Liver (tissue), 9 donors: ENCODE results near the gene TNS4. TPM values are rescaled to one million over a fixed set of nuclear protein-coding genes. Genes with fewer than 3 reads are reported as not detected.

Source experiments
- DNase-seq: peaks from one replicate; pipeline ENCODE4 v3.0.0-alpha.2; 2017; ENCODE audit warnings: low spot score
- H3K27ac ChIP-seq, 2 donors: one replicate each; pipeline ENCODE4 v1.7.0; 2013; ENCODE audit warnings: inconsistent platforms in 2 of 2, low read length in 2 of 2, control low read depth in 1 of 2, low read depth in 1 of 2, mild to moderate bottlenecking in 1 of 2
- H3K27me3 ChIP-seq, 4 donors: one replicate each; pipeline versions ENCODE4 v1.6.1 to v1.7.0; 2013; ENCODE audit warnings: low read length in 3 of 4, inconsistent platforms in 1 of 4, mild to moderate bottlenecking in 1 of 4, moderate library complexity in 1 of 4; ENCODE audit not compliant: control insufficient read depth in 4 of 4, insufficient read depth in 4 of 4
- H3K36me3 ChIP-seq, 4 donors: one replicate each; pipeline versions ENCODE4 v1.6.1 to v1.7.0; 2013; ENCODE audit warnings: low read length in 3 of 4, mild to moderate bottlenecking in 3 of 4, low read depth in 1 of 4, moderate library complexity in 1 of 4; ENCODE audit not compliant: control insufficient read depth in 4 of 4, insufficient read depth in 3 of 4
- H3K4me1 ChIP-seq, 4 donors: one replicate each; pipeline versions ENCODE4 v1.6.1 to v1.7.0; 2013; ENCODE audit warnings: low read length in 3 of 4, mild to moderate bottlenecking in 3 of 4, moderate library complexity in 1 of 4; ENCODE audit not compliant: control insufficient read depth in 4 of 4, insufficient read depth in 4 of 4
- H3K4me3 ChIP-seq, 3 donors: one replicate each; pipeline versions ENCODE4 v1.6.1 to v1.7.0; 2013; ENCODE audit warnings: low read length in 3 of 3, control low read depth in 1 of 3, low read depth in 1 of 3, mild to moderate bottlenecking in 1 of 3
- H3K9ac ChIP-seq, 2 donors: one replicate each; pipeline ENCODE4 v1.7.0; 2013; ENCODE audit warnings: low read length in 2 of 2, mild to moderate bottlenecking in 2 of 2, moderate library complexity in 2 of 2, control low read depth in 1 of 2, low read depth in 1 of 2
- H3K9me3 ChIP-seq, 4 donors: one replicate each; pipeline versions ENCODE4 v1.6.1 to v1.7.0; 2013; ENCODE audit warnings: low read length in 3 of 4; ENCODE audit not compliant: control insufficient read depth in 4 of 4
- EGR1 ChIP-seq, 2 donors: IDR thresholded peaks; 2 replicates each; pipeline ENCODE4 v1.6.1; 2016 to 2018; ENCODE audit warnings: antibody characterized with exemption in 2 of 2, low read depth in 2 of 2
- FOXA1 ChIP-seq: IDR thresholded peaks from 2 replicates; pipeline ENCODE4 v1.6.1; 2016; ENCODE audit warnings: antibody characterized with exemption
- FOXA2 ChIP-seq: IDR thresholded peaks from 2 replicates; pipeline ENCODE4 v1.6.1; 2016; ENCODE audit warnings: antibody characterized with exemption
- GABPA ChIP-seq, 2 donors: IDR thresholded peaks in 1 of 2; conservative IDR thresholded peaks in 1 of 2; 2 replicates each; pipeline ENCODE4 v1.6.1; 2016; ENCODE audit warnings: antibody characterized with exemption in 2 of 2, mild to moderate bottlenecking in 1 of 2, moderate library complexity in 1 of 2
- HNF4A ChIP-seq, 2 donors: conservative IDR thresholded peaks; 2 replicates each; pipeline ENCODE4 v1.6.1; 2016; ENCODE audit warnings: antibody characterized with exemption in 2 of 2, mild to moderate bottlenecking in 2 of 2
- HNF4G ChIP-seq: IDR thresholded peaks from 2 replicates; pipeline ENCODE4 v1.6.1; 2016; ENCODE audit warnings: antibody characterized with exemption
- JUND ChIP-seq, 2 donors: IDR thresholded peaks; 2 replicates each; pipeline ENCODE4 v1.6.1; 2016; ENCODE audit warnings: antibody characterized with exemption in 2 of 2
- MAX ChIP-seq: IDR thresholded peaks from 2 replicates; pipeline ENCODE4 v1.6.1; 2016; ENCODE audit warnings: antibody characterized with exemption
- NR2F2 ChIP-seq: IDR thresholded peaks from 2 replicates; pipeline ENCODE4 v1.6.1; 2016; ENCODE audit warnings: antibody characterized with exemption
- RAD21 ChIP-seq, 2 donors: IDR thresholded peaks; 2 replicates each; pipeline ENCODE4 v1.6.1; 2016; ENCODE audit warnings: antibody characterized with exemption in 2 of 2, mild to moderate bottlenecking in 2 of 2
- RXRA ChIP-seq, 2 donors: IDR thresholded peaks; 2 replicates each; pipeline ENCODE4 v1.6.1; 2017 to 2018; ENCODE audit warnings: antibody characterized with exemption in 2 of 2, mild to moderate bottlenecking in 1 of 2
- SP1 ChIP-seq: IDR thresholded peaks from 2 replicates; pipeline ENCODE4 v1.6.1; 2018; ENCODE audit warnings: antibody characterized with exemption, mild to moderate bottlenecking
- TAF1 ChIP-seq: conservative IDR thresholded peaks from 2 replicates; pipeline ENCODE4 v1.6.1; 2016; ENCODE audit warnings: antibody characterized with exemption, mild to moderate bottlenecking
- YY1 ChIP-seq: IDR thresholded peaks from 2 replicates; pipeline ENCODE4 v1.6.1; 2016; ENCODE audit warnings: antibody characterized with exemption, mild to moderate bottlenecking
- ZBTB33 ChIP-seq: IDR thresholded peaks from 2 replicates; pipeline ENCODE4 v1.6.1; 2016; ENCODE audit warnings: antibody characterized with exemption
- WGBS: extraction: QIAGEN DNeasy Blood & Tissue Kit; methylation state at CpG from one replicate; pipeline ENCODE4 v1.1.7; 2013; 5-methylcytosine and 5-hydroxymethylcytosine counted together
- polyA plus RNA-seq, 2 donors: library from polyadenylated mRNA; stranded (reverse) in 1 of 2; unstranded in 1 of 2; fragments of 200-250 nt in 1 of 2; fragments of >200 nt in 1 of 2; fragmentation: Nextera tagmentation in 1 of 2; extraction: Ambion mirVana in 1 of 2; gene quantifications; one replicate each; pipeline versions ENCODE4 v1.2.1 to v1.2.3, GENCODE V29; 2013 to 2015
- total RNA-seq, 2 donors: library from RNA; depleted of rRNA; stranded (reverse); fragments of >200 nt; gene quantifications; one replicate each; pipeline ENCODE4 v1.2.3, GENCODE V29; 2014
- TF ChIP-seq, protein P1 (sequence below): fragments of 150-350 bp; IDR thresholded peaks from 2 replicates; pipeline ENCODE4 v1.5.1; 2017; ENCODE audit warnings: improper control_type of control experiment, low read depth, low read length; ENCODE audit not compliant: missing input control
- TF ChIP-seq, protein P2 (sequence below): IDR thresholded peaks from 2 replicates; pipeline ENCODE4 v1.6.1; 2016; ENCODE audit warnings: antibody characterized with exemption, mild to moderate bottlenecking
- TF ChIP-seq, protein P3 (sequence below): IDR thresholded peaks from 2 replicates; pipeline ENCODE4 v1.6.1; 2016; ENCODE audit warnings: antibody characterized with exemption
- donor health status: healthy.
- donor health status: healthy.
- donor health status: healthy.
- donor health status: healthy.
- donor health status: healthy.

The TNS4 gene
- total and polyA plus RNA-seq, 4 donors = 0.08 TPM; not detected in 3

DNA sequence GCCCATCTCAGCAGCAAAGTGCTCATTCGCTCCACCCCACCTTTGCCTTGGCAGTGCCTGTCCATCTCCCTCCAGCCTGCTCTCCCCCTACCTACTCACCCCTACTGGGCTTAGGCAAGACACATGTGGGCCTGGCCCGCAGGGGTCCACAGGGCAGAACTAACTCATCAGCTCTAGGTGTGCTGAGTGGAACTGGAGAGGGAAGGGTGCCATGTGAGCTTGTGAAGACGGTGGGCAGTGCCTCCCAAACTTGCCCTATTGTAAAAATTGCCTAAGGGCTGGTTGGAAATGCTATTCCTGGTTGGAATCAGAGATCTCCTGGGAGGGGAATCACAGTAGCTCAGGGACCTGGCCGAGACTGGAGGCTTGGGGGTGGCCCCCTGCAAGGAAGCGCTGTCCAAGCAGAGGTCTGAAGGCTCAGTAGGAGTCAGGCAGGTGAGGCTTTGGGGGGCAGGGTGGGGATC, 29.1 kb upstream of the TNS4 start (continued):
- TF ChIP-seq, protein P1, sequence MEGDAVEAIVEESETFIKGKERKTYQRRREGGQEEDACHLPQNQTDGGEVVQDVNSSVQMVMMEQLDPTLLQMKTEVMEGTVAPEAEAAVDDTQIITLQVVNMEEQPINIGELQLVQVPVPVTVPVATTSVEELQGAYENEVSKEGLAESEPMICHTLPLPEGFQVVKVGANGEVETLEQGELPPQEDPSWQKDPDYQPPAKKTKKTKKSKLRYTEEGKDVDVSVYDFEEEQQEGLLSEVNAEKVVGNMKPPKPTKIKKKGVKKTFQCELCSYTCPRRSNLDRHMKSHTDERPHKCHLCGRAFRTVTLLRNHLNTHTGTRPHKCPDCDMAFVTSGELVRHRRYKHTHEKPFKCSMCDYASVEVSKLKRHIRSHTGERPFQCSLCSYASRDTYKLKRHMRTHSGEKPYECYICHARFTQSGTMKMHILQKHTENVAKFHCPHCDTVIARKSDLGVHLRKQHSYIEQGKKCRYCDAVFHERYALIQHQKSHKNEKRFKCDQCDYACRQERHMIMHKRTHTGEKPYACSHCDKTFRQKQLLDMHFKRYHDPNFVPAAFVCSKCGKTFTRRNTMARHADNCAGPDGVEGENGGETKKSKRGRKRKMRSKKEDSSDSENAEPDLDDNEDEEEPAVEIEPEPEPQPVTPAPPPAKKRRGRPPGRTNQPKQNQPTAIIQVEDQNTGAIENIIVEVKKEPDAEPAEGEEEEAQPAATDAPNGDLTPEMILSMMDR = no peak
- no peak for TF ChIP-seq HNF4A (conservative IDR thresholded peaks at IDR 0.05)

DNA sequence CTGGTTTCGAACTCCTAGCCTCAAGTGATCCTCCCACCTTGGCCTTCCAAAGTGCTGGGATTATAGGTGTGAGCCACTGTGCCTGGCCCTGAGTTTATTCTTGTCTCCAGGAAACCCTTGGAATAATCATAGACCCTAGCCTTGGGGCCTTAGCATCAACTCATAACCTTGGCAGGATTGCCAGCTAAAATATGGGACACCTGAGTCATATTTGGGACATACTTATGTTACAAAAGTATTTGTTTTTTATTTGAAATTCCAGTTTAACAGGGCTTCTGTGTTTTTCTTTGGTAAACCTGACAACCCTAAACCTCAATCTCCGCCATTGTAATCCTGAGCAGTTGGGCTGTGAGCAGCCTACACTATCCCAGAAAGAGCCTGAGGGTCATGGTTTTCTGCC, 28.6 kb upstream of the TNS4 start:
- Histone ChIP-seq H3K36me3 (no peaks in the 10 kb centered on the region), H3K9me3 (peaks cover 0 to 7% (median 0%) of the 10 kb centered on the region in 4 donors), H3K9ac (no peak overlapping the region), H3K27ac (no peak overlapping the region), H3K4me3 (no peak overlapping the region), H3K27me3 (no peaks in the 10 kb centered on the region), H3K4me1 (peaks cover 0 to 11% (median 8%) of the 10 kb centered on the region in 4 donors)
- DNase-seq = no peak
- 96% methylated on average over 2 of the region's 2 CpGs for WGBS
- TF ChIP-seq FOXA1 (no peak), NR2F2 (no peak), HNF4A (conservative IDR thresholded peaks at IDR 0.05) (no peak), HNF4G (no peak), MAX (no peak), FOXA2 (no peak), TAF1 (no peak), ZBTB33 (no peak), GABPA (IDR thresholded peaks at IDR 0.05 in 1 of 2, conservative IDR thresholded peaks at IDR 0.05 in 1 of 2) (no peak), RAD21 (IDR thresholded peaks at IDR 0.05) (no peak), SP1 (no peak), RXRA (IDR thresholded peaks at IDR 0.05) (no peak), EGR1 (IDR thresholded peaks at IDR 0.05; ENCODE audit: low read depth in 2 of 2) (no peak), YY1 (no peak), JUND (IDR thresholded peaks at IDR 0.05) (no peak)
- TF ChIP-seq, protein P2, sequence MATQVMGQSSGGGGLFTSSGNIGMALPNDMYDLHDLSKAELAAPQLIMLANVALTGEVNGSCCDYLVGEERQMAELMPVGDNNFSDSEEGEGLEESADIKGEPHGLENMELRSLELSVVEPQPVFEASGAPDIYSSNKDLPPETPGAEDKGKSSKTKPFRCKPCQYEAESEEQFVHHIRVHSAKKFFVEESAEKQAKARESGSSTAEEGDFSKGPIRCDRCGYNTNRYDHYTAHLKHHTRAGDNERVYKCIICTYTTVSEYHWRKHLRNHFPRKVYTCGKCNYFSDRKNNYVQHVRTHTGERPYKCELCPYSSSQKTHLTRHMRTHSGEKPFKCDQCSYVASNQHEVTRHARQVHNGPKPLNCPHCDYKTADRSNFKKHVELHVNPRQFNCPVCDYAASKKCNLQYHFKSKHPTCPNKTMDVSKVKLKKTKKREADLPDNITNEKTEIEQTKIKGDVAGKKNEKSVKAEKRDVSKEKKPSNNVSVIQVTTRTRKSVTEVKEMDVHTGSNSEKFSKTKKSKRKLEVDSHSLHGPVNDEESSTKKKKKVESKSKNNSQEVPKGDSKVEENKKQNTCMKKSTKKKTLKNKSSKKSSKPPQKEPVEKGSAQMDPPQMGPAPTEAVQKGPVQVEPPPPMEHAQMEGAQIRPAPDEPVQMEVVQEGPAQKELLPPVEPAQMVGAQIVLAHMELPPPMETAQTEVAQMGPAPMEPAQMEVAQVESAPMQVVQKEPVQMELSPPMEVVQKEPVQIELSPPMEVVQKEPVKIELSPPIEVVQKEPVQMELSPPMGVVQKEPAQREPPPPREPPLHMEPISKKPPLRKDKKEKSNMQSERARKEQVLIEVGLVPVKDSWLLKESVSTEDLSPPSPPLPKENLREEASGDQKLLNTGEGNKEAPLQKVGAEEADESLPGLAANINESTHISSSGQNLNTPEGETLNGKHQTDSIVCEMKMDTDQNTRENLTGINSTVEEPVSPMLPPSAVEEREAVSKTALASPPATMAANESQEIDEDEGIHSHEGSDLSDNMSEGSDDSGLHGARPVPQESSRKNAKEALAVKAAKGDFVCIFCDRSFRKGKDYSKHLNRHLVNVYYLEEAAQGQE = no peak
- TF ChIP-seq, protein P1 = no peak
- TF ChIP-seq, protein P3, sequence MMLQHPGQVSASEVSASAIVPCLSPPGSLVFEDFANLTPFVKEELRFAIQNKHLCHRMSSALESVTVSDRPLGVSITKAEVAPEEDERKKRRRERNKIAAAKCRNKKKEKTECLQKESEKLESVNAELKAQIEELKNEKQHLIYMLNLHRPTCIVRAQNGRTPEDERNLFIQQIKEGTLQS = no peak
